ENCODE results near the gene EIF4G1.

DNA sequence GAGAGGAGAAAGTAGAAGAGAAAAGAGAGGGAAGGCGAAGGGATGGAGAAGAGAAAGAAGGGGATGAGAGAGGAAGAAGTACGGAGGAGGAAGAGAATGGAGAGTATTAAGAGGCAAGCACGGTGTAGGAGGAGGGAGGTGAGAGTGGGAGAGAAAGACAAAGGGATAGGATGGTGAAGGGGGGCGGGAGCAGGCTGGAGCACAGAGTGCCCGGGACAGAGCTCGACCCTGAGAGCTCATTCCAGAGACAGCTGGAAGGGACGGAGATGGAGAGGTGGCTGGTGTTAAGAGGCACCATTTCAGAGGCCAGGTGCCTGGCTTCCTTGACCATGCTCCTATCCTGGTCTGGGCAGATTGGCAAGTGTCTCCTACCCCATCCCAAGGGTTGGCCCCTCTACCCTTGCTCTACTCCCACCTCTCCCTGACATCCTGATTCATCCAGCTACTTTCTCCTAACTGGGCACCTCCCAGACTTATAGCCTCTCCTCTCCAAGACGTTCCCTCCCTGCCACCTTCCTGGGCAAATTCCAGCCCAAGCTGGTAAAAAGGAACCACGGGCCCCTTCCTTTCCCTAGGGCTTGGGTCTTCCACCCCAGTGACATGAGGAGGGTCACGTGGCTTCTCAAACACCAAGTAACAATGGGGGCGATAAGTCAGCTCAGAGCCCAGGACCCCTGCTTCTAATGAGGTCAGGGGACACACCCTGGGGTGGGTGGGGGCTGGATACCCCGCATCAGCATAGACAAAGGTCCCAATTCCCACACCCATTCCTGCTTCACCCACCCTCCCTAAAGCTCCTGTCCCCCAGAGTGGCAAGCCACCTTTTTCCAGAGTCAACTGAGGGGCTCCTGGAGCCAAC is 45.9 kb downstream of the EIF4G1 start:
- no peak for TF ChIP-seq EZH2 (IDR thresholded peaks at IDR 0.05; ENCODE audit: borderline replicate concordance)
- TF ChIP-seq CTCF (IDR thresholded peaks at IDR 0.05; ENCODE audit: poor library complexity) = no peak

Data from hepatocyte (in vitro differentiated cells).